NCI-H2081 (cell line): ENCODE data around the gene TSHZ2.
"Not testable (repeated sequence)": the region's sequence is repeated elsewhere in the genome, so short reads cannot be mapped to it uniquely, and the experiment has no call there.

Experiments
- DNase-seq, 2 experiments: peaks; one replicate each; lab custom pipeline; 2025; lab: John Stamatoyannopoulos, UW

The TSHZ2 gene

GRCh38 chr20:53085720-53086119 lies 113.6 kb downstream of the TSHZ2 start:
- no peak for DNase-seq

GRCh38 chr20:53087037-53087777 lies 115.0 kb downstream of the TSHZ2 start:
- DNase-seq, result no peak

DNA sequence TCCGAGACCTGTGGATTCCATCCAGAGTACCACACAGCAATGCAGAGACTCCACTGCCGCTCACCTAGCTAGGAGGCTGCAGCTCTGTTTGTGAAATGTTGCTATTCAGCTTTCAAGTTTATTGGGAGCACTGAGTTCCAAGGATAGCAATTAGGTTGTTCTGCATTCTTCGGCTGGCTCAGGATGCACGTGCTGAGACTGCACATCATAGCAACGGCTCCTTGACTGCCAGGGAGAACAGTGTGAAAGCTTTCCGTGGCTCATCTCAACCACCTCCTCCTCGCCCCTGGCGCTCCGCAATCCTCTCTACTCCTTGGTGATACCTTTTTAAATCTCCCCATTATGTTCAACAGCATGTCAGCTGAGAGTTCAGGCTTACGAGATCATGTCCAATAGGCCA lies 116.6 kb downstream of the TSHZ2 start:
- DNase-seq, result no peak

DNA sequence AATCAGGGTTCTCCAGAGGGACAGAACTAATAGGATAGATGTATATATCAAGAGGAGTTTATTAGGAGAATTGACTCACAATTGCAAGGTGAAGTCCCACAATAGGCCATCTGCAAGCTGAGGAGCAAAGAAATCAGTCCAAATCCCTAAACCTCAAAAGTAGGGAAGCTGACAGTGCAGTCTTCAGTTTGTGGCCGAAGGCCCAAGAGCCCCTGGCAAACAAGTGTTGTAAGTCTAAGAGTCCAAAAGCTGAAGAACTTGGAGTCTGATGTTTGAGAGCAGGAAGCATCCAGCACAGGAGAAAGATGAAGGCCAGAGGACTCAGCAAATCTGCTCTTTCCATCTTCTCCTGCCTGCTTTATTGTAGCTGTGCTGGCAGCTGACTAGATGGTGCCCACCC lies 117.7 kb downstream of the TSHZ2 start:
- not testable (repeated sequence) for DNase-seq

DNA sequence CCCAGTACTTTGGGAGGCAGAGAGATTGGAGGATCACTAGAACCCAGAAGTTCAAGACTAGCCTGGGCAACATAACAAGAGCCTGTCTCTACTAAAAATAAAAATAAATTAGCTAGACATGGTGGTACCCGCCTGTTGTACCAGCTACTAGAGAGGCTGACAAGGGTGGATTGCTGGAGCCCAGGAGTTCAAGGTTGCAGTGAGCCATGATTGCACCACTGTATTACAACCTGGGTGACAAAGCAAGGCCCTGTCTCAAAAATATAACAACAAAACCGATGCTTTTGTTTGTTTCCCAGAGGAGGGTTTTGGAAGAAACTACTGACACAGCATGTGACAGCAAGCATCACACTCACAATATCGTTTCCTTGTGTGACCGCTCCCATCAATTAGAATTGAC lies 119.6 kb downstream of the TSHZ2 start:
- DNase-seq, result no peak

DNA sequence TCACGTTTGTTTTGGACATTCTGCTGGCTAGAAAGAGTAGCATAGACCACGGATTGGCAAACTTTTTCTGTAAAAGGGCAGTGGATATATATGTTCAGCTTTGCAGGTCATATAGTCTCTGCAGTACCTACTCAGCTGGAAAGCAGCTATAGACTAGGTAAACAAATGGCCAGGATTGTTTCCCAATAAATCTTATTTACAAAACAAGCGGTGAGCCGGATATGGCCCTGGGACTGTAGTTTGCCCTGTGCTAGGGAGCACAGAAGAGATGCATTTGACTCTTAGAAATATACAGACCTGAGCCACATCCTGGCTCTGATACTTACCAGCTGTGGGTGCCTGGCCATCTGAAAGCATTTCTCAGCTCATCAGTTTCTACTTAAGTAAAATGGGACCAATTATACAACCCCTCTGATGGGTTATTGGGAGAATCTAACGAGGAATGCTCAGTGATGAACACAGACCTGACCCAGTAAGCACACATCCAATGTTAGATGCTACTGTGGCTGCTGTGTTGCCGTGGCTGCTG lies 120.7 kb downstream of the TSHZ2 start:
- no peak for DNase-seq

GRCh38 chr20:53097371-53097770 lies 125.2 kb downstream of the TSHZ2 start:
- no peak for DNase-seq

- DNase-seq, result no peak
Measured at GRCh38 chr20:53097791-53098190, 125.6 kb downstream of the TSHZ2 start.

DNA sequence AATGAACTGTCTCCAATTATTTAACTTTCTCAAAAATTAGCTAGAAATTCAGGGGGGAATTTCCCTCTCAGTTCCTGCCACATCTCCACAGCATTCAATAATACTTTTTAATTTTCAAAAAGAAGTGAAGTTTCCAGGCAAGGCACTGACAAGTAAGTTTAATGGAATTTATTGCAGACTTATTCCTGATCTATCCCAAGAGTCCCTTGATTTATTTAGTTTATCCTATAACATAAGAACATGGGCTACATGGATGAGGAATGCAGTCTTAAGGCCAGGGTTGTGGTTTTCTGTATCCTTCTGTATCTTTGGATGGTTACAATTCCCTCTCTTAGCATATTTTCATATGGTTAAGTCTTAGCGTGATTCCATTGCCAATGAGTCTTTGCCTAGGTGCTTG lies 126.5 kb downstream of the TSHZ2 start:
- DNase-seq, result no peak

DNA sequence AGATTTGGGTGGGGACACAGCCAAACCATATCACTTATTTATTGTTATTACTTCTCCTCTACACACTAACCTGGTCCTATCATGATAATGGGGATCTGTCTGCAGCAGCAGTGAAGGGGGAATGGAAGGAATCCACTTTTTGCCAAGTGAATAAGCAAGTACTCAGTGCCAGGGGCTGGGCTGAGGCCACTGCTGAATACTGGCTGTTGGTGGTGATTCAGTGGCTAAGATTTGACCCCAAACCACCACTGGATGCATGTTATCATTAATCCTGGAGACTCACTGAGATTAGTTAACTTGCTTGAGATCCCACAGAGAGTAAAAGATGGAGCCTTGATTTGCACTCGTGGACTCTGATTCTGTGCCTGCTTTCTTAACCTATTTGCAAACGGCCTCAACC lies 127.7 kb downstream of the TSHZ2 start:
- no peak for DNase-seq

- DNase-seq, result no peak
Measured at GRCh38 chr20:53100476-53100911, 128.3 kb downstream of the TSHZ2 start.

- no peak for DNase-seq
Measured at GRCh38 chr20:53101992-53102760, 130.0 kb downstream of the TSHZ2 start.

DNA sequence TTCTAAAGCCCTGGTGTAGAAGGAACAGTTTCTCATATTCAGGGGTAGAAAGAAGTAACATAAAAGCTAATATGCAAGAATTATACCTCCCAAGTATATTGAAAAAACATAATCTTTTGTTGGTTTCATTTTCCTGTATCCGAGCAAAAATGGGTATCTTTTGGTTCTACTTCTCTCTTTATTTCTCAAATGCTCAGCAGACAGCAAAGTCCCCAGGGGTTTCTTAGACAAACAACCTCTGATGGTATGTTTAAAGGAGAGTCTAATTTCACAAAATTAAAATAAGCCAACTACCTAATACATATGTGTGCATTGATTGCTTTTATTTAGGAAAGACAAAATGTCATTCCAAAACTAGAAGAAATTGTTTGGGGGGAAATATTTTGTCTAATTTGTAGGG lies 131.0 kb downstream of the TSHZ2 start:
- no peak for DNase-seq

DNA sequence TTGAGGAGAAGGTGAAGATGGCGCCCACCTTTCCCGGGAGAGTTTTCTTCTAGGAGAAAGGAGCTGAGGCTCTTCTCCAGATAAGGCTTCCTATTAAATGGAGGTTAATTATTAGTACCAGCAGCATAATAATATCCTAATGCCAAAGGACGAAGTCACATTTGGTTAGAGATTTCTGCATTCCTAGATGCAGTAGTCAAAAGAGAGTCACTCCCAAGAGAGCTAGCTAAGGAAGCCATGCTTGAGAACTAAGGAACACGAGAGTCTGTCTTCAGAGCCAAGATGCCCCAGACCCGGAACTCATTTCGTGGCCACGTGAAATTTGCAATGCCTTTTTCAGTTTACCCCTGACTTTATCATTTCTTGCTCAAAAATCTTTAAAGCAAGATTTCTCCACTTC lies 132.7 kb downstream of the TSHZ2 start:
- no peak for DNase-seq

GRCh38 chr20:53116733-53117132 lies 144.6 kb downstream of the TSHZ2 start:
- no peak for DNase-seq

DNA sequence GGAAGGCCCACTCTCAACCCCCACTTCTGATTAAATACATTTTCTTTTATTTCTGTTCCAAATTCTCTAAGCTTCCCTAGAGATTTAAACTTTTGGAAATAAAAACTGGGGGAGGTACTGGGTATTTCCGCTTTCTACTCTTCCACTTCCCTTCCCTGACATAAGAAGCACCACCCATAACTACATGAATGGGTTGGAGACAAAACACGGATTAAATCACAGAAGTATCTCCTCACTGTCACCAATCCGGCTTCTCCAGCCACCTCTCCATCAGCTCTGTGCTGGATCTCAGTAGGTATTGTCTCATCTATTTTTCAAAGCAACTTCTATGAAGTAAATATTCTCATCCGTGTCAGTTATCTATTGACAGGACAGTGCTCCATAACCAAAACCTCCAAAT lies 150.7 kb downstream of the TSHZ2 start:
- no peak for DNase-seq

- DNase-seq, result no peak
Measured at GRCh38 chr20:53124075-53124551, 152.0 kb downstream of the TSHZ2 start.

DNA sequence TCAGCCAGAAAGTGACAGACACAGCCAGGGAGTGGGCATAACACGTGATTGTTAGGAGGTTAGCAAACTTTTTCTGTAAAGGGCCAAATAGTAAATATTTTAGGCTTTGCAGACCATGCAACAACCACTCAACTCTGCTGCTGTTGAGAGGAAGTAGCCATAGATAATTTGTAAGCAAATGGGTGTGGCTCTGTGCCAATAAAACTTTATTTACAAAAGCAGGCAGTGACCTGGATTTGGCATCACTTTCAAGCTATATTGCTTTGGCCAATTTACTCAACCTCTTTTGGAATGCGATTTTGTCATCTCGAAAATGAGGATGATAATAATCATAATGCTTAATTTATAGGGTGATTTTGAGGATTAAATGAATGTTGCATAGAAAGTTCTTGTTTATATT lies 152.6 kb downstream of the TSHZ2 start:
- no peak for DNase-seq

GRCh38 chr20:53126185-53126584 lies 154.0 kb downstream of the TSHZ2 start:
- peak; percentile 19 to 51 for DNase-seq

DNA sequence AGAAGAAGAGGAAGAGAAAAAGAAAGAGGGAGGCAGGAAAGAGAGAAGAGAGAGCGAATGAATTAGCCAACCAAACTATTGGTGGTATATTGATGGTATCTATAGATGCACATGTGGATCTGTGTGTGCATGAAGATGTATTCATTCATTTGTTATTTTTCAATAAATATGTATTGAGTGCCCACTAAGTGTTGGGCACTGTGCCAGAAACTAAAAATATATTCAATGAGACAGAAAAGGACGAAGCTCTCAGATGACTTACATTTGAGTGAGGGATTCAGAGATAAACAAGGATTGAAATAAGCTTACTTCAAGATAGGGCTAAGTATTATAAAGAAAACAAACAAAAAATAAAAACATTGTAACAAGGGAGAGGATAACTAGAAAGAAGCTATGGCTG lies 154.9 kb downstream of the TSHZ2 start:
- DNase-seq, result no peak

GRCh38 chr20:53128004-53128403 lies 155.8 kb downstream of the TSHZ2 start:
- no peak for DNase-seq

DNA sequence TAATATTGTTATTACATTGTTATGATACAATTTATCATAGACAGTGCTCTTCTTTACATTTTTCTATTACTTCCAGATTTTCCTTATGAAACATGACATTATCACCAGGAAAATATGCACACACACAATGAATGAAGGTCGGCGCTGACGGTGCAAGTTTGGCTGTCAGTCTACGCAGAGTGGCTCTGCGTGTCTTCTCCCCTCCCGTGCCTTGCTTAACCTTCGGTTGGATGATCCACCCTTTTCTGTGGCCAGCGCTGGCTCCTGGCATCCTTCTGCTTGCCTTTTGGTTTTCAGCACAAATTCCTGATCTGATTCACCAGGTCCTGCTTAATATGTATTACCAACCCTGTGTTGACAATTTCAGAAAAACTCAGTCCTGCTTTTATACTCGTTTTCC lies 157.4 kb downstream of the TSHZ2 start:
- no peak for DNase-seq

DNA sequence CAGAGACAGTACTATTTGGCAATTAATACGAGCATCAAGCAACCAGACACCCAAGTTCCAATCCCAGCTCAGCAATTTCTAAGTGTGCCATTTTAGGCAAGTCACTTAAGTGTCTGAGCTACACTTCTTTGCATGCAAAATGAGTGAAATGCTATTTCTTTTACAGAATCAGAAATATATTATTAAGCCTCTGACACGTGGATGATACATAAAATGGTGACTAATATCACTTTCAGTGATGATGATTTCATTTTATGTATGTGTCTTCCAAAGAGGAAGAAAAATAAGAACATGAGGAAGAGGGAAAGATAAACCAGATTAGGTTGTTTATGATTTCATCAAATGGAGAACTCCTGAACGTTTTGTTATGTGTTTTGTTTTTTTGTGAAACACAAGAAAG lies 158.6 kb downstream of the TSHZ2 start:
- no peak for DNase-seq
